Fibroblast of mammary gland (primary cell): ENCODE data around the gene LHPP.

Experiments
- DNase-seq: peaks from one replicate; pipeline ENCODE4 v3.0.0-alpha.2; 2010; ENCODE audit warnings: low read depth
- H3K4me3 ChIP-seq: 2 replicates; pipeline ENCODE4 v1.5.1; 2011; ENCODE audit warnings: low read depth, mild to moderate bottlenecking, low read length, moderate library complexity; ENCODE audit not compliant: control insufficient read depth
- CTCF ChIP-seq: conservative IDR thresholded peaks from 2 replicates; pipeline ENCODE4 v1.5.1; 2011; ENCODE audit warnings: low read depth, low read length, inconsistent platforms; ENCODE audit not compliant: control insufficient read depth, insufficient read depth

Gene LHPP

GRCh38 chr10:124595143-124595883 is 133.7 kb downstream of the LHPP start:
- TF ChIP-seq CTCF: no peak
- H3K4me3 ChIP-seq: no peak overlapping the region
- no peak for DNase-seq

GRCh38 chr10:124596116-124596785 is 134.6 kb downstream of the LHPP start:
- no peak for DNase-seq
- TF ChIP-seq CTCF: no peak
- H3K4me3 ChIP-seq: no peak overlapping the region

GRCh38 chr10:124596962-124597845 is 135.6 kb downstream of the LHPP start:
- DNase-seq: no peak
- TF ChIP-seq CTCF: no peak

GRCh38 chr10:124597846-124598165 is 136.2 kb downstream of the LHPP start:
- no peak for TF ChIP-seq CTCF
- H3K4me3 ChIP-seq: no peak overlapping the region
- DNase-seq: no peak

More at GRCh38 chr10:124596962-124597845, 135.6 kb downstream of the LHPP start:
- H3K4me3 ChIP-seq: no peak overlapping the region

- DNase-seq: no peak
Measured at GRCh38 chr10:124598196-124598595, 136.6 kb downstream of the LHPP start.

More at GRCh38 chr10:124598196-124598595, 136.6 kb downstream of the LHPP start:
- H3K4me3 ChIP-seq: no peak overlapping the region
- no peak for TF ChIP-seq CTCF
